OCI-LY1 (cell line): Measurements from ENCODE around the gene KRTAP3-3.

Experiments used
- H2AFZ ChIP-seq: fragments of 200-600 bp; sonication (generic), shearing (Covaris generic); 2 replicates; pipeline ENCODE4 v1.6.0; 2014; ENCODE audit warnings: antibody characterized with exemption, mild to moderate bottlenecking, low read length
- H3F3A ChIP-seq: fragments of 200-600 bp; sonication (generic), shearing (Covaris generic); 2 replicates; pipeline ENCODE4 v1.6.0; 2014; ENCODE audit warnings: mild to moderate bottlenecking, antibody characterized with exemption, low read length, moderate library complexity; ENCODE audit not compliant: insufficient read depth
- H3K27ac ChIP-seq: fragments of 200-600 bp; sonication (generic); 2 replicates; pipeline ENCODE4 v1.5.1; 2014; ENCODE audit warnings: low read length, mixed run types, mild to moderate bottlenecking, low read depth; ENCODE audit not compliant: poor library complexity, severe bottlenecking
- H3K27me3 ChIP-seq: fragments of 200-600 bp; sonication (generic); 2 replicates; pipeline ENCODE4 v1.6.0; 2014; ENCODE audit warnings: antibody characterized with exemption, mild to moderate bottlenecking, low read length, moderate library complexity; ENCODE audit not compliant: insufficient read depth
- H3K36me3 ChIP-seq: fragments of 200-600 bp; sonication (generic); 2 replicates; pipeline ENCODE4 v1.6.1; 2014; ENCODE audit warnings: mild to moderate bottlenecking, antibody characterized with exemption, low read length, moderate library complexity, mixed read lengths; ENCODE audit not compliant: insufficient read depth
- H3K4me1 ChIP-seq: fragments of 200-600 bp; sonication (generic); 2 replicates; pipeline ENCODE4 v1.5.1; 2014; ENCODE audit warnings: mild to moderate bottlenecking, low read length, moderate library complexity; ENCODE audit not compliant: insufficient read depth, severe bottlenecking
- H3K4me2 ChIP-seq: fragments of 200-600 bp; sonication (generic), shearing (Covaris generic); 2 replicates; pipeline ENCODE4 v1.6.1; 2014; ENCODE audit warnings: low read length
- H3K4me3 ChIP-seq: fragments of 200-600 bp; sonication (generic); 2 replicates; pipeline ENCODE4 v1.5.1; 2014; ENCODE audit warnings: low read length, low read depth, mild to moderate bottlenecking, mixed read lengths; ENCODE audit not compliant: poor library complexity, severe bottlenecking
- H3K79me2 ChIP-seq: fragments of 200-600 bp; shearing (Covaris generic); 2 replicates; pipeline ENCODE4 v1.6.1; 2016; ENCODE audit warnings: mixed run types, low read length, mixed read lengths; ENCODE audit not compliant: insufficient read depth
- H3K9ac ChIP-seq: fragments of 200-600 bp; sonication (generic), shearing (Covaris generic); 2 replicates; pipeline ENCODE4 v1.6.1; 2014; ENCODE audit warnings: mild to moderate bottlenecking, low read length, mixed read lengths
- H3K9me2 ChIP-seq: fragments of 200-600 bp; sonication (generic), shearing (Covaris generic); 2 replicates; pipeline ENCODE4 v1.6.1; 2014; ENCODE audit warnings: low read depth, mild to moderate bottlenecking, low read length, mixed read lengths
- H3K9me3 ChIP-seq: fragments of 200-600 bp; shearing (Covaris generic); 2 replicates; pipeline ENCODE4 v1.6.1; 2014; ENCODE audit warnings: low read length, mixed read lengths
- H4K20me1 ChIP-seq: fragments of 200-600 bp; sonication (generic), shearing (Covaris generic); 2 replicates; pipeline ENCODE4 v1.6.0; 2016; ENCODE audit warnings: mild to moderate bottlenecking, low read length; ENCODE audit not compliant: insufficient read depth
- EZH2 ChIP-seq: fragments of 200-600 bp; sonication (generic), shearing (Covaris generic); IDR thresholded peaks from 2 replicates; pipeline ENCODE4 v1.8.0; 2017; ENCODE audit warnings: borderline replicate concordance, mixed run types, mild to moderate bottlenecking, antibody characterized with exemption, low read length, moderate library complexity, mixed read lengths
- TF ChIP-seq, protein P1 (sequence below): fragments of 200-600 bp; sonication (generic), shearing (Covaris generic); IDR thresholded peaks from 2 replicates; pipeline ENCODE4 v1.5.1; 2017; ENCODE audit warnings: mild to moderate bottlenecking, antibody characterized with exemption, low read length, moderate library complexity, mixed read lengths

Gene KRTAP3-3

DNA sequence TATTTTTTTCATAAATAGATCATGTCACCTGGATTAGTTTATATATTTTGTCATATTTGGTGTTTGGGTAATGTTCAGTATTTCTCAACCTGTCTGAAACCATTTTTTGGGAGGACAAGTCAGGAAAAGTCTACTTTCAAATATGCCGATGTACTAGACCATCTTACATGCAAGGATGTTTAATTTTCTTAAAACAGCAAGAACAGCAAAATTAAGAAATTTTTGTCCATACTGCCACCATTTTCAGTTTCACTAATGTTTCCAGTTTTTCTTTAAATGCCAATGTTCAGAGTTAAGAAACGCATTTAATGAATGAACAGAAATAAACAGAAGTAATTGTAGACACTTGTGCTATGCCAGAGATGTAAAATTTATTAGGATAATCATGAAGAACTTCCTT, 880 bp downstream of the KRTAP3-3 start:
- no peak for TF ChIP-seq EZH2
- TF ChIP-seq, protein P1, sequence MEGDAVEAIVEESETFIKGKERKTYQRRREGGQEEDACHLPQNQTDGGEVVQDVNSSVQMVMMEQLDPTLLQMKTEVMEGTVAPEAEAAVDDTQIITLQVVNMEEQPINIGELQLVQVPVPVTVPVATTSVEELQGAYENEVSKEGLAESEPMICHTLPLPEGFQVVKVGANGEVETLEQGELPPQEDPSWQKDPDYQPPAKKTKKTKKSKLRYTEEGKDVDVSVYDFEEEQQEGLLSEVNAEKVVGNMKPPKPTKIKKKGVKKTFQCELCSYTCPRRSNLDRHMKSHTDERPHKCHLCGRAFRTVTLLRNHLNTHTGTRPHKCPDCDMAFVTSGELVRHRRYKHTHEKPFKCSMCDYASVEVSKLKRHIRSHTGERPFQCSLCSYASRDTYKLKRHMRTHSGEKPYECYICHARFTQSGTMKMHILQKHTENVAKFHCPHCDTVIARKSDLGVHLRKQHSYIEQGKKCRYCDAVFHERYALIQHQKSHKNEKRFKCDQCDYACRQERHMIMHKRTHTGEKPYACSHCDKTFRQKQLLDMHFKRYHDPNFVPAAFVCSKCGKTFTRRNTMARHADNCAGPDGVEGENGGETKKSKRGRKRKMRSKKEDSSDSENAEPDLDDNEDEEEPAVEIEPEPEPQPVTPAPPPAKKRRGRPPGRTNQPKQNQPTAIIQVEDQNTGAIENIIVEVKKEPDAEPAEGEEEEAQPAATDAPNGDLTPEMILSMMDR = no peak
- Histone ChIP-seq H3K9me2 (no peaks in the 10 kb centered on the region), H2AFZ (no peak overlapping the region), H3F3A (no peaks in the 10 kb centered on the region), H3K4me1 (no peaks in the 10 kb centered on the region), H3K4me2 (no peak overlapping the region), H3K27me3 (no peaks in the 10 kb centered on the region), H3K4me3 (no peak overlapping the region), H3K9me3 (no peaks in the 10 kb centered on the region), H3K79me2 (no peaks in the 10 kb centered on the region), H3K9ac (no peak overlapping the region), H4K20me1 (no peaks in the 10 kb centered on the region), H3K27ac (no peak overlapping the region), H3K36me3 (no peaks in the 10 kb centered on the region)

DNA sequence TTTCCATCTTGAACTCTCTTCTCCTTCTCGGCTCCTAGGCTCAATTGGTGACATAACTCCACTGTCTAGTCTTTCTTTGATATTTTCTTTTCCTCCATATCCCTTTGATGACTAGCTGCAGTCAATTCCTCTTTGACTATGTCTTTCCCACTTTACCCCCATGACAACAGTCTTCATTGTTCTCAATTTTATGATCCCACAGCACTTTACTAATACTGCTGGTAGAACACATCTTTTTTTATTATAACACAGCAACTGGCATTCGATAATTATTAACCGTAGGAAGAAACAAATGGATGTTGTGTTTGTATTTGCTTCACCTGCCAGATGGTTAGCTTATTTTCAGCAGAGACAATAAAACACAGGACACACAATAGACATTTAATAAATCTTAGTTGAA, 1.3 kb downstream of the KRTAP3-3 start:
- Histone ChIP-seq H3K27me3 (no peaks in the 10 kb centered on the region), H2AFZ (no peak overlapping the region), H3K9me2 (no peaks in the 10 kb centered on the region), H3K27ac (no peak overlapping the region), H4K20me1 (no peaks in the 10 kb centered on the region), H3K4me1 (no peaks in the 10 kb centered on the region), H3K9ac (no peak overlapping the region), H3K4me3 (no peak overlapping the region), H3K9me3 (no peaks in the 10 kb centered on the region), H3K4me2 (no peak overlapping the region), H3K36me3 (no peaks in the 10 kb centered on the region), H3F3A (no peaks in the 10 kb centered on the region), H3K79me2 (no peaks in the 10 kb centered on the region)
- TF ChIP-seq EZH2 = no peak
- TF ChIP-seq, protein P1 = no peak

DNA sequence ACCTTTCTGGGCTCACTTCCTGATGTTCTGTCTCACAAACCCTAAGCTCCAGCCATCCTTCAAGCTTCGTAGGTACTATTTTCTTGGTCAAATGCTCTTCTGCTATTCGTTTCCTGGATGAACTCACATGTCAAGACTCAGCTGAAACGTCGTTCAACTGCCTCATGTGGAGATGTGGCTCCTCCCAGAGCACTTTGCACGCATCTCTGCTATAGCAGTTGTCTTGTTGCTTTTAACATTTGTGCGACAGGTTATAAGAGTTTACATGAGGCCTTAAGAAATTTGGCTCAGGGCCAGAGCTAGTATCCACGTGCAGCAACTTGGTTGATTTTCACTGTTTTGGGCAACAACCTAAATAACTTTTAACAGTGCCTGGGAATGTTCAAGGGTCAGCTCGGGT, 7.0 kb downstream of the KRTAP3-3 start:
- Histone ChIP-seq H3K4me2 (no peak overlapping the region), H3K27me3 (no peaks in the 10 kb centered on the region), H3K4me3 (no peak overlapping the region), H3K36me3 (no peaks in the 10 kb centered on the region), H3K9me2 (no peaks in the 10 kb centered on the region), H3K79me2 (no peaks in the 10 kb centered on the region), H3K9me3 (no peaks in the 10 kb centered on the region), H3K27ac (no peak overlapping the region), H4K20me1 (no peaks in the 10 kb centered on the region), H2AFZ (no peak overlapping the region), H3F3A (no peaks in the 10 kb centered on the region), H3K9ac (no peak overlapping the region), H3K4me1 (no peaks in the 10 kb centered on the region)
- TF ChIP-seq, protein P1 = no peak
- TF ChIP-seq EZH2 = no peak
